Vagina (tissue), 2 donors: ENCODE measurements around the gene ITGB7. TPM values are rescaled to one million over a fixed set of nuclear protein-coding genes. Genes with fewer than 3 reads are reported as not detected.

Source experiments
- DNase-seq, 2 donors: peaks; one replicate each; pipeline ENCODE4 v3.0.0-alpha.2; 2017; ENCODE audit errors: extremely low spot score in 2 of 2
- H3K27ac ChIP-seq: fragments of 200-600 bp; sonication (generic); one replicate; pipeline ENCODE4 v1.5.1; 2019
- H3K27me3 ChIP-seq: fragments of 200-600 bp; sonication (generic); one replicate; pipeline ENCODE4 v1.5.1; 2019
- H3K36me3 ChIP-seq, 2 donors: fragments of 200-600 bp; sonication (generic); one replicate each; pipeline ENCODE4 v1.5.1; 2017 to 2019
- H3K4me1 ChIP-seq: fragments of 200-600 bp; sonication (generic); one replicate; pipeline ENCODE4 v1.5.1; 2019
- H3K4me3 ChIP-seq, 2 donors: fragments of 200-600 bp; sonication (generic); 1 replicate in 1 of 2; 2 replicates in 1 of 2; pipeline ENCODE4 v1.5.1; 2016 to 2019
- H3K9me3 ChIP-seq: fragments of 200-600 bp; sonication (generic); one replicate; pipeline ENCODE4 v1.5.1; 2019
- CTCF ChIP-seq, 3 experiments: fragments of 450-650 bp in 2 of 3; fragments of 200-600 bp in 1 of 3; sonication (generic) in 1 of 3; IDR thresholded peaks; one replicate each; pipeline ENCODE4 v1.5.1; 2017 to 2019; ENCODE audit warnings: antibody characterized with exemption in 3 of 3, mild to moderate bottlenecking in 2 of 3, moderate library complexity in 2 of 3
- POLR2A ChIP-seq, 2 donors: fragments of 450-650 bp; IDR thresholded peaks; one replicate each; pipeline ENCODE4 v1.6.1; 2017; ENCODE audit warnings: antibody characterized with exemption in 2 of 2, mild to moderate bottlenecking in 2 of 2, moderate library complexity in 2 of 2
- POLR2AphosphoS5 ChIP-seq, 2 donors: sonication (generic); formaldehyde crosslinking; IDR thresholded peaks; one replicate each; pipeline ENCODE4 v1.9.0; 2017; ENCODE audit warnings: antibody characterized with exemption in 2 of 2, mild to moderate bottlenecking in 2 of 2, low read depth in 1 of 2; ENCODE audit not compliant: insufficient read depth in 1 of 2
- intact Hi-C: fragments of 100-400 bp; cut with DNase I; formaldehyde crosslinking; loops from one replicate; pipeline ENCODE4 v1.15.1; 2023
- total RNA-seq: library from RNA; depleted of rRNA; stranded (reverse); fragments of >200 nt; gene quantifications from one replicate; pipeline ENCODE4 v1.2.3, GENCODE V29; 2016

ITGB7 gene
- total RNA-seq, 1 donor from 2014 or later, result 3.7 TPM

- intact Hi-C loops, result no loop called here
- TF ChIP-seq POLR2AphosphoS5 (IDR thresholded peaks at IDR 0.05; ENCODE audit: insufficient read depth in 1 of 2, low read depth in 1 of 2) (peak in 1 of 2 donors; percentile 67), CTCF (IDR thresholded peaks at IDR 0.05) (no peak), POLR2A (IDR thresholded peaks at IDR 0.05) (peak in 1 of 2 donors; percentile 23)
Measured at GRCh38 chr12:53220694-53221202, 13.7 kb upstream of the ITGB7 start.

GRCh38 chr12:53219956-53220693 is 13.1 kb upstream of the ITGB7 start:
- no peaks in the 10 kb centered on the region for H3K27me3 ChIP-seq
- H3K4me1 ChIP-seq, result peaks cover 74% of the 10 kb centered on the region
- peak overlapping the region; percentile 75 to 91 for H3K4me3 ChIP-seq
- intact Hi-C loops, result loop anchor here (5.0 to 10.0 kb wide), 2 partner anchors 32 to 195 kb away; a partner anchor contains a TSS
- peak overlapping the region; percentile 99 for H3K27ac ChIP-seq
- no peak for DNase-seq
- TF ChIP-seq POLR2AphosphoS5 (IDR thresholded peaks at IDR 0.05; ENCODE audit: insufficient read depth in 1 of 2, low read depth in 1 of 2), result no peak
- TF ChIP-seq CTCF (IDR thresholded peaks at IDR 0.05), result no peak
- no peak for TF ChIP-seq POLR2A (IDR thresholded peaks at IDR 0.05)
- H3K9me3 ChIP-seq, result no peaks in the 10 kb centered on the region
- peaks cover 0 to 7% of the 10 kb centered on the region in 2 donors for H3K36me3 ChIP-seq

More at GRCh38 chr12:53220694-53221202, 13.7 kb upstream of the ITGB7 start:
- Histone ChIP-seq H3K36me3 (peaks cover 0 to under 1% of the 10 kb centered on the region in 2 donors), H3K9me3 (no peaks in the 10 kb centered on the region), H3K27me3 (no peaks in the 10 kb centered on the region), H3K27ac (peak overlapping the region; percentile 99), H3K4me1 (peaks cover 74% of the 10 kb centered on the region), H3K4me3 (peak overlapping the region; percentile 75 to 91)
- DNase-seq, result no peak

GRCh38 chr12:53219292-53219955 is 12.4 kb upstream of the ITGB7 start:
- no peaks in the 10 kb centered on the region for H3K27me3 ChIP-seq
- DNase-seq, result no peak
- no peak for TF ChIP-seq POLR2AphosphoS5 (IDR thresholded peaks at IDR 0.05; ENCODE audit: insufficient read depth in 1 of 2, low read depth in 1 of 2)
- TF ChIP-seq CTCF (IDR thresholded peaks at IDR 0.05), result no peak
- no peak for TF ChIP-seq POLR2A (IDR thresholded peaks at IDR 0.05)
- intact Hi-C loops, result loop anchor here (5.0 to 10.0 kb wide), 2 partner anchors 33 to 195 kb away; a partner anchor contains a TSS
- peaks cover 0 to 13% of the 10 kb centered on the region in 2 donors for H3K36me3 ChIP-seq
- H3K4me1 ChIP-seq, result peaks cover 74% of the 10 kb centered on the region
- peak overlapping the region; percentile 75 to 91 for H3K4me3 ChIP-seq
- H3K27ac ChIP-seq, result peak overlapping the region; percentile 99
- no peaks in the 10 kb centered on the region for H3K9me3 ChIP-seq

- Histone ChIP-seq H3K27ac (peak overlapping the region; percentile 99), H3K4me1 (peaks cover 74% of the 10 kb centered on the region), H3K27me3 (no peaks in the 10 kb centered on the region), H3K4me3 (peak overlapping the region; percentile 75 to 91), H3K36me3 (peaks cover 0 to 20% of the 10 kb centered on the region in 2 donors), H3K9me3 (no peaks in the 10 kb centered on the region)
- intact Hi-C loops, result loop anchor here (5.0 to 10.0 kb wide), 2 partner anchors 34 to 196 kb away; a partner anchor contains a TSS
- no peak for DNase-seq
- no peak for TF ChIP-seq POLR2A (IDR thresholded peaks at IDR 0.05)
- no peak for TF ChIP-seq POLR2AphosphoS5 (IDR thresholded peaks at IDR 0.05; ENCODE audit: insufficient read depth in 1 of 2, low read depth in 1 of 2)
- TF ChIP-seq CTCF (IDR thresholded peaks at IDR 0.05), result no peak
Measured at GRCh38 chr12:53218551-53219291, 11.7 kb upstream of the ITGB7 start.
